ENCODE results near the gene AGPS.
A peak's percentile ranks its signal among the peaks of the same experiment; 100 is the strongest.
"Not testable (repeated sequence)": the region's sequence is repeated elsewhere in the genome, so short reads cannot be mapped to it uniquely, and the experiment has no call there.

The AGPS gene

GRCh38 chr2:177353187-177353478 lies 39.4 kb upstream of the AGPS start:
- no peaks in the 10 kb centered on the region for H3K27me3 ChIP-seq (ENCODE audit: low read depth, low read length)
- no peak overlapping the region for H3K4me3 ChIP-seq (ENCODE audit: low read depth in 1 of 2, low read length in 2 of 2)
- no peaks in the 10 kb centered on the region for H3K36me3 ChIP-seq (ENCODE audit: control insufficient read depth in 1 of 2, insufficient read depth in 2 of 2, low read length in 2 of 2)
- peak overlapping the region; percentile 63 for H3K27ac ChIP-seq (ENCODE audit: low read length)
- H3K4me1 ChIP-seq (ENCODE audit: control insufficient read depth in 1 of 2, insufficient read depth in 2 of 2, low read length in 2 of 2), result peaks cover 10 to 18% of the 10 kb centered on the region in 2 donors
- no peaks in the 10 kb centered on the region for H3K9me3 ChIP-seq (ENCODE audit: control insufficient read depth in 1 of 2, low read length in 2 of 2)

- H3K9me3 ChIP-seq (ENCODE audit: control insufficient read depth in 1 of 2, low read length in 2 of 2); H3K27me3 ChIP-seq (ENCODE audit: low read depth, low read length); H3K4me3 ChIP-seq (ENCODE audit: low read depth in 1 of 2, low read length in 2 of 2); H3K36me3 ChIP-seq (ENCODE audit: control insufficient read depth in 1 of 2, insufficient read depth in 2 of 2, low read length in 2 of 2); H3K27ac ChIP-seq (ENCODE audit: low read length): not testable (repeated sequence)
- H3K4me1 ChIP-seq (ENCODE audit: control insufficient read depth in 1 of 2, insufficient read depth in 2 of 2, low read length in 2 of 2), result peaks cover 10 to 14% of the 10 kb centered on the region in 2 donors
Measured at GRCh38 chr2:177354541-177354940, 38.0 kb upstream of the AGPS start.

- no peak overlapping the region for H3K4me3 ChIP-seq (ENCODE audit: low read depth in 1 of 2, low read length in 2 of 2)
- H3K9me3 ChIP-seq (ENCODE audit: control insufficient read depth in 1 of 2, low read length in 2 of 2), result no peaks in the 10 kb centered on the region
- no peak overlapping the region for H3K27ac ChIP-seq (ENCODE audit: low read length)
- peaks cover 10 to 23% of the 10 kb centered on the region in 2 donors for H3K4me1 ChIP-seq (ENCODE audit: control insufficient read depth in 1 of 2, insufficient read depth in 2 of 2, low read length in 2 of 2)
- H3K27me3 ChIP-seq (ENCODE audit: low read depth, low read length), result no peaks in the 10 kb centered on the region
- no peaks in the 10 kb centered on the region for H3K36me3 ChIP-seq (ENCODE audit: control insufficient read depth in 1 of 2, insufficient read depth in 2 of 2, low read length in 2 of 2)
Measured at GRCh38 chr2:177355874-177356273, 36.7 kb upstream of the AGPS start.

GRCh38 chr2:177359836-177360595 lies 32.6 kb upstream of the AGPS start:
- Histone ChIP-seq H3K9me3 (ENCODE audit: control insufficient read depth in 1 of 2, low read length in 2 of 2) (no peaks in the 10 kb centered on the region), H3K27me3 (ENCODE audit: low read depth, low read length) (no peaks in the 10 kb centered on the region), H3K4me1 (ENCODE audit: control insufficient read depth in 1 of 2, insufficient read depth in 2 of 2, low read length in 2 of 2) (peaks cover 0 to 15% of the 10 kb centered on the region in 2 donors), H3K36me3 (ENCODE audit: control insufficient read depth in 1 of 2, insufficient read depth in 2 of 2, low read length in 2 of 2) (no peaks in the 10 kb centered on the region), H3K4me3 (ENCODE audit: low read depth in 1 of 2, low read length in 2 of 2) (no peak overlapping the region), H3K27ac (ENCODE audit: low read length) (no peak overlapping the region)

GRCh38 chr2:177362499-177362898 lies 30.1 kb upstream of the AGPS start:
- H3K27me3 ChIP-seq (ENCODE audit: low read depth, low read length), result no peaks in the 10 kb centered on the region
- no peaks in the 10 kb centered on the region for H3K9me3 ChIP-seq (ENCODE audit: control insufficient read depth in 1 of 2, low read length in 2 of 2)
- H3K4me3 ChIP-seq (ENCODE audit: low read depth in 1 of 2, low read length in 2 of 2), result no peak overlapping the region
- no peaks in the 10 kb centered on the region for H3K36me3 ChIP-seq (ENCODE audit: control insufficient read depth in 1 of 2, insufficient read depth in 2 of 2, low read length in 2 of 2)
- no peak overlapping the region for H3K27ac ChIP-seq (ENCODE audit: low read length)
- H3K4me1 ChIP-seq (ENCODE audit: control insufficient read depth in 1 of 2, insufficient read depth in 2 of 2, low read length in 2 of 2), result peaks cover 0 to 11% of the 10 kb centered on the region in 2 donors

GRCh38 chr2:177363332-177363731 lies 29.2 kb upstream of the AGPS start:
- H3K27me3 ChIP-seq (ENCODE audit: low read depth, low read length), result no peaks in the 10 kb centered on the region
- H3K36me3 ChIP-seq (ENCODE audit: control insufficient read depth in 1 of 2, insufficient read depth in 2 of 2, low read length in 2 of 2), result no peaks in the 10 kb centered on the region
- no peak overlapping the region for H3K4me3 ChIP-seq (ENCODE audit: low read depth in 1 of 2, low read length in 2 of 2)
- no peaks in the 10 kb centered on the region for H3K9me3 ChIP-seq (ENCODE audit: control insufficient read depth in 1 of 2, low read length in 2 of 2)
- peaks cover 0 to 11% of the 10 kb centered on the region in 2 donors for H3K4me1 ChIP-seq (ENCODE audit: control insufficient read depth in 1 of 2, insufficient read depth in 2 of 2, low read length in 2 of 2)
- no peak overlapping the region for H3K27ac ChIP-seq (ENCODE audit: low read length)

- H3K36me3 ChIP-seq (ENCODE audit: control insufficient read depth in 1 of 2, insufficient read depth in 2 of 2, low read length in 2 of 2); H3K27me3 ChIP-seq (ENCODE audit: low read depth, low read length); H3K4me3 ChIP-seq (ENCODE audit: low read depth in 1 of 2, low read length in 2 of 2); H3K27ac ChIP-seq (ENCODE audit: low read length); H3K4me1 ChIP-seq (ENCODE audit: control insufficient read depth in 1 of 2, insufficient read depth in 2 of 2, low read length in 2 of 2); H3K9me3 ChIP-seq (ENCODE audit: control insufficient read depth in 1 of 2, low read length in 2 of 2): not testable (repeated sequence)
Measured at GRCh38 chr2:177365764-177366163, 26.8 kb upstream of the AGPS start.

- not testable (repeated sequence) for H3K9me3 ChIP-seq (ENCODE audit: control insufficient read depth in 1 of 2, low read length in 2 of 2); H3K4me1 ChIP-seq (ENCODE audit: control insufficient read depth in 1 of 2, insufficient read depth in 2 of 2, low read length in 2 of 2); H3K27me3 ChIP-seq (ENCODE audit: low read depth, low read length); H3K4me3 ChIP-seq (ENCODE audit: low read depth in 1 of 2, low read length in 2 of 2); H3K27ac ChIP-seq (ENCODE audit: low read length); H3K36me3 ChIP-seq (ENCODE audit: control insufficient read depth in 1 of 2, insufficient read depth in 2 of 2, low read length in 2 of 2)
Measured at GRCh38 chr2:177368023-177368422, 24.6 kb upstream of the AGPS start.

GRCh38 chr2:177379354-177379753 lies 13.2 kb upstream of the AGPS start:
- Histone ChIP-seq H3K36me3 (ENCODE audit: control insufficient read depth in 1 of 2, insufficient read depth in 2 of 2, low read length in 2 of 2) (no peaks in the 10 kb centered on the region), H3K27ac (ENCODE audit: low read length) (no peak overlapping the region), H3K9me3 (ENCODE audit: control insufficient read depth in 1 of 2, low read length in 2 of 2) (no peaks in the 10 kb centered on the region), H3K27me3 (ENCODE audit: low read depth, low read length) (no peaks in the 10 kb centered on the region), H3K4me3 (ENCODE audit: low read depth in 1 of 2, low read length in 2 of 2) (no peak overlapping the region), H3K4me1 (ENCODE audit: control insufficient read depth in 1 of 2, insufficient read depth in 2 of 2, low read length in 2 of 2) (no peaks in the 10 kb centered on the region)

GRCh38 chr2:177380181-177380580 lies 12.4 kb upstream of the AGPS start:
- H3K27me3 ChIP-seq (ENCODE audit: low read depth, low read length), result no peaks in the 10 kb centered on the region
- no peak overlapping the region for H3K27ac ChIP-seq (ENCODE audit: low read length)
- no peaks in the 10 kb centered on the region for H3K4me1 ChIP-seq (ENCODE audit: control insufficient read depth in 1 of 2, insufficient read depth in 2 of 2, low read length in 2 of 2)
- no peaks in the 10 kb centered on the region for H3K36me3 ChIP-seq (ENCODE audit: control insufficient read depth in 1 of 2, insufficient read depth in 2 of 2, low read length in 2 of 2)
- H3K9me3 ChIP-seq (ENCODE audit: control insufficient read depth in 1 of 2, low read length in 2 of 2), result no peaks in the 10 kb centered on the region
- no peak overlapping the region for H3K4me3 ChIP-seq (ENCODE audit: low read depth in 1 of 2, low read length in 2 of 2)

- H3K4me3 ChIP-seq (ENCODE audit: low read depth in 1 of 2, low read length in 2 of 2), result no peak overlapping the region
- no peaks in the 10 kb centered on the region for H3K36me3 ChIP-seq (ENCODE audit: control insufficient read depth in 1 of 2, insufficient read depth in 2 of 2, low read length in 2 of 2)
- no peak overlapping the region for H3K27ac ChIP-seq (ENCODE audit: low read length)
- H3K4me1 ChIP-seq (ENCODE audit: control insufficient read depth in 1 of 2, insufficient read depth in 2 of 2, low read length in 2 of 2), result no peaks in the 10 kb centered on the region
- no peaks in the 10 kb centered on the region for H3K9me3 ChIP-seq (ENCODE audit: control insufficient read depth in 1 of 2, low read length in 2 of 2)
- no peaks in the 10 kb centered on the region for H3K27me3 ChIP-seq (ENCODE audit: low read depth, low read length)
Measured at GRCh38 chr2:177383935-177384334, 8.6 kb upstream of the AGPS start.

GRCh38 chr2:177385151-177385550 lies 7.4 kb upstream of the AGPS start:
- Histone ChIP-seq H3K9me3 (ENCODE audit: control insufficient read depth in 1 of 2, low read length in 2 of 2) (no peaks in the 10 kb centered on the region), H3K4me1 (ENCODE audit: control insufficient read depth in 1 of 2, insufficient read depth in 2 of 2, low read length in 2 of 2) (no peaks in the 10 kb centered on the region), H3K4me3 (ENCODE audit: low read depth in 1 of 2, low read length in 2 of 2) (no peak overlapping the region), H3K36me3 (ENCODE audit: control insufficient read depth in 1 of 2, insufficient read depth in 2 of 2, low read length in 2 of 2) (no peaks in the 10 kb centered on the region), H3K27me3 (ENCODE audit: low read depth, low read length) (no peaks in the 10 kb centered on the region), H3K27ac (ENCODE audit: low read length) (no peak overlapping the region)
